Right lobe of liver (tissue), 6 donors: ENCODE measurements around the gene SGCD. TPM values are rescaled to one million over a fixed set of nuclear protein-coding genes. Genes with fewer than 3 reads are reported as not detected.

Experiments used
- ATAC-seq, 4 donors: fragments of 200-7000 bp; cut with Tn5 transposase; one replicate each; pipeline ENCODE4 v1.9.1; 2020; ENCODE audit warnings: mild to moderate bottlenecking in 4 of 4, moderate library complexity in 4 of 4
- DNase-seq, 3 donors: peaks; one replicate each; pipeline ENCODE4 v3.0.0-alpha.2; 2020
- H3K27ac ChIP-seq, 3 donors: fragments of 200-600 bp; one replicate each; pipeline ENCODE4 v1.8.0; 2022
- H3K27me3 ChIP-seq, 2 donors: fragments of 200-600 bp; one replicate each; pipeline ENCODE4 v1.8.0; 2022
- H3K36me3 ChIP-seq, 4 donors: fragments of 200-600 bp; sonication (generic) in 1 of 4; one replicate each; pipeline versions ENCODE4 v1.5.1 to v1.8.0; 2017 to 2022; ENCODE audit warnings: control low read depth in 1 of 4
- H3K4me1 ChIP-seq, 4 donors: fragments of 200-600 bp; sonication (generic) in 1 of 4; one replicate each; pipeline versions ENCODE4 v1.5.1 to v1.8.0; 2017 to 2022; ENCODE audit warnings: control low read depth in 1 of 4
- H3K4me3 ChIP-seq, 3 donors: fragments of 200-600 bp; one replicate each; pipeline ENCODE4 v1.8.0; 2022
- H3K9me3 ChIP-seq, 4 donors: fragments of 200-600 bp; sonication (generic) in 1 of 4; one replicate each; pipeline versions ENCODE4 v1.5.1 to v1.8.0; 2017 to 2022; ENCODE audit warnings: control low read depth in 1 of 4
- POLR2A ChIP-seq: fragments of 450-650 bp; IDR thresholded peaks from one replicate; pipeline ENCODE4 v1.6.1; 2017; ENCODE audit warnings: antibody characterized with exemption, mild to moderate bottlenecking
- WGBS: methylation state at CpG from one replicate; pipeline ENCODE4 v1.1.6; 2018; ENCODE audit warnings: low coverage, low lambda C conversion rate; ENCODE audit not compliant: insufficient coverage; ENCODE audit errors: missing lambda C conversion rate; 5-methylcytosine and 5-hydroxymethylcytosine counted together
- intact Hi-C, 2 donors: fragments of 100-400 bp; cut with DNase I; formaldehyde crosslinking; loops; one replicate each; pipeline versions ENCODE4 v1.11.2 to v1.14.1; 2022
- total RNA-seq, 6 experiments: library from RNA; depleted of rRNA in 2 of 6; stranded (reverse); fragments of >200 nt in 2 of 6; fragmentation: NEBNext Ultra II Directional in 3 of 6; extraction: Animal tissue kit (Norgen Biotek cat#: 25700) in 3 of 6; gene quantifications; one replicate each; pipeline versions ENCODE4 v1.1.0 to v1.2.4, GENCODE V29; 2016 to 2023
- TF ChIP-seq, protein P1 (sequence below), 4 donors: fragments of 200-600 bp in 3 of 4; fragments of 450-650 bp in 1 of 4; IDR thresholded peaks; one replicate each; pipeline versions ENCODE4 v1.5.1 to v1.8.0; 2016 to 2022; ENCODE audit warnings: antibody characterized with exemption in 4 of 4, mild to moderate bottlenecking in 2 of 4
- donor health status: DM: no; HTN: yes; CAD: no.
- donor health status: DM: no; HTN: no; CAD: no.
- donor health status: DM: no; HTN: no; CAD: no.
- donor health status: DM: no; HTN: yes; CAD: no.
- donor health status: DM: no; HTN: yes; CAD: no.

SGCD gene
- total RNA-seq, 6 experiments from 2014 or later, result 0.31 to 3.1 (median 0.95) TPM

DNA sequence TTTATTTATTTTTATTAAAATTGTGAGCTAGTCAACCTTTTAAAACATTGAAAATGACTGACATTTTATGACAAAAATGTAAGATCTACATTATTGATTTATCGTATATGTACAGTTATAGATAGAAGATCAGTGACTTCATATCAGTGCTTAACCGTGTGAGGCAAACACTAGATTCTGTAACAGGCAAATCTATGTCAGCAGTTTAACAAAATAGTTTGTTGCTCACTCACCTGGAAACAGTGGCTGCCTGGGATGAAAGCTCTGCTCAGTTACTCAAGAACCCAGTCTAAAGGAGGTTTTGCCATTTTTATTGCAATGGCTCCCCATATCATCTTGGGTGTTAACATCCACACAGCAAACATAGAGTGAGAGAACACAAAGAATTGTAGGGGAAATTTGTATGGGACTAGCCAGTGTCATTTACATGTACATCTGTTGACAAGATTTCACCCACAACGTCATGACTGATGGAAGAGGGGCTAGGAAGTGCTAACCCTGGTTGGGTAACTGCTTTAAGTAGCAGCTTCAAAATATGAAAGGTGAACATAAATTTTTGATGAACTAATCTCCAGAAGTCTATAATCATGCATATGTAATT lies 49.0 kb downstream of the SGCD start:
- 42% methylated on average over 3 of the region's 3 CpGs for WGBS
- H3K27me3 ChIP-seq, result no peaks in the 10 kb centered on the region
- ATAC-seq (no peak), DNase-seq (no peak)
- H3K27ac ChIP-seq, result no peak overlapping the region
- no peaks in the 10 kb centered on the region for H3K9me3 ChIP-seq
- no peaks in the 10 kb centered on the region for H3K36me3 ChIP-seq
- no peak for TF ChIP-seq POLR2A
- TF ChIP-seq, protein P1, sequence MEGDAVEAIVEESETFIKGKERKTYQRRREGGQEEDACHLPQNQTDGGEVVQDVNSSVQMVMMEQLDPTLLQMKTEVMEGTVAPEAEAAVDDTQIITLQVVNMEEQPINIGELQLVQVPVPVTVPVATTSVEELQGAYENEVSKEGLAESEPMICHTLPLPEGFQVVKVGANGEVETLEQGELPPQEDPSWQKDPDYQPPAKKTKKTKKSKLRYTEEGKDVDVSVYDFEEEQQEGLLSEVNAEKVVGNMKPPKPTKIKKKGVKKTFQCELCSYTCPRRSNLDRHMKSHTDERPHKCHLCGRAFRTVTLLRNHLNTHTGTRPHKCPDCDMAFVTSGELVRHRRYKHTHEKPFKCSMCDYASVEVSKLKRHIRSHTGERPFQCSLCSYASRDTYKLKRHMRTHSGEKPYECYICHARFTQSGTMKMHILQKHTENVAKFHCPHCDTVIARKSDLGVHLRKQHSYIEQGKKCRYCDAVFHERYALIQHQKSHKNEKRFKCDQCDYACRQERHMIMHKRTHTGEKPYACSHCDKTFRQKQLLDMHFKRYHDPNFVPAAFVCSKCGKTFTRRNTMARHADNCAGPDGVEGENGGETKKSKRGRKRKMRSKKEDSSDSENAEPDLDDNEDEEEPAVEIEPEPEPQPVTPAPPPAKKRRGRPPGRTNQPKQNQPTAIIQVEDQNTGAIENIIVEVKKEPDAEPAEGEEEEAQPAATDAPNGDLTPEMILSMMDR (IDR thresholded peaks at IDR 0.05), result no peak
- H3K4me1 ChIP-seq, result no peaks in the 10 kb centered on the region
- intact Hi-C loops, result no loop called here
- H3K4me3 ChIP-seq, result no peak overlapping the region

DNA sequence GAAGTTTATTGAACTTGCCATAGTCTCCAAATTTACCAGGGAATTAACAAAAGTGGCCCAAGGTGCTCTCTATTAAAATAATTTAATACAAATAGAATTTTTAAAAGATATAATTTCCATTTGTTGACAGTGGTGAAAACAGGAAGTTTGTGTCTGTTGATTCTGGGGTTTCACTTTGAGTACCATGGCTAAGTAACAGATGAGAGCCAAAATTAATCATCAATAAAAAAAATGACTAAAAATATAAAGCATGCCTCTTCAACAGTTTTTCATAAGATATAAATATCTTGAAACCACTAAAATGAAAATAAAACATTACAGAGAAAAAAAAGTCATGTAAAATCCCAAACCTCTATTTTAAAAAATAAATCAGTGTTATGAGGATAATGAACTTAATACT lies 49.8 kb downstream of the SGCD start:
- no peaks in the 10 kb centered on the region for H3K36me3 ChIP-seq
- intact Hi-C loops, result no loop called here
- TF ChIP-seq, protein P1 (IDR thresholded peaks at IDR 0.05), result no peak
- TF ChIP-seq POLR2A, result no peak
- DNase-seq (no peak), ATAC-seq (no peak)
- H3K4me3 ChIP-seq, result no peak overlapping the region
- H3K4me1 ChIP-seq, result no peaks in the 10 kb centered on the region
- H3K27me3 ChIP-seq, result no peaks in the 10 kb centered on the region
- no peaks in the 10 kb centered on the region for H3K9me3 ChIP-seq
- no peak overlapping the region for H3K27ac ChIP-seq

DNA sequence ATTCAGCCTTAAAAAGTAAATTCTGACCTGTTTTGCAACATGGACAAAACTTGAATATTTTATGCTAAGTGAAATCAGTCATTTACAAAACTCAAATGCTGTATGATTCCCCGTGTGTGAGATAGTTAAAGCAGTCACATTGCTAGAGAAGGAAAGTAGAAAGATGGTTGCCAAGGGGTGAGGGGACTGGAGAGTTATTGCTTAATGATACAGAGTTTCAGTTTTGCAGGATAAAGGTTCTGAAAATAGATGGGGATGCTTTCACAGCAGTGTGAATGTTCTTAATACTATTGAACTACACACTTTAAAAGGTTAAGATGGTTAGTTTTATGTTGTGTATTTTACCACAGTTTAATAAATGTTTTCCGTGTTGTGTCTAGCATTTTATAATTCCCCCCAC lies 51.2 kb downstream of the SGCD start:
- Histone ChIP-seq H3K27me3 (no peaks in the 10 kb centered on the region), H3K4me3 (no peak overlapping the region), H3K36me3 (no peaks in the 10 kb centered on the region), H3K9me3 (no peaks in the 10 kb centered on the region), H3K27ac (no peak overlapping the region), H3K4me1 (no peaks in the 10 kb centered on the region)
- intact Hi-C loops, result no loop called here
- ATAC-seq, result no peak
- no peak for TF ChIP-seq POLR2A
- TF ChIP-seq, protein P1 (IDR thresholded peaks at IDR 0.05), result no peak
- WGBS, result 62% methylated on average over 2 of the region's 2 CpGs
- no peak for DNase-seq

DNA sequence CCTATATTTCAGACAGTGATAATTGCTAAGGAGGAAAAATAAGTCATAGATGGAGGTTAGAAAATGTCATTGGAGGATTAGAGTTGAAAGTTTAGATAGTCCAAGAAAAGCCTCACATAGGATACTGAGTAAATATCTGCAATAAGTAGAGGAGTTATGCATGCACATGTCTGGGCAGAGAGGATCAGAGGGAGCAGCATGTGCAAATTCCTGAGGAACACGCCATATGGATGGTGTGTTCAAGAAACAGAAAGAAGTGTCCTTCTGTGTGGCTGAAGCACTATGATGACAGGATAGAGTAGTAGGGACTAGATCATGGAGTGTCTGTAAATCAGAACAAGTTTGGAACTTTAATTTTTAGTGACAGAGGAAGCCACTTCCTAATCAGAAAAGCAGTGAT lies 52.2 kb downstream of the SGCD start:
- no peak overlapping the region for H3K27ac ChIP-seq
- H3K36me3 ChIP-seq, result no peaks in the 10 kb centered on the region
- intact Hi-C loops, result no loop called here
- WGBS, result 83% methylated on average over 1 of the region's 1 CpG
- no peak for ATAC-seq
- H3K27me3 ChIP-seq, result no peaks in the 10 kb centered on the region
- no peaks in the 10 kb centered on the region for H3K4me1 ChIP-seq
- no peak overlapping the region for H3K4me3 ChIP-seq
- H3K9me3 ChIP-seq, result no peaks in the 10 kb centered on the region
- TF ChIP-seq, protein P1 (IDR thresholded peaks at IDR 0.05), result no peak
- TF ChIP-seq POLR2A, result no peak
- no peak for DNase-seq

DNA sequence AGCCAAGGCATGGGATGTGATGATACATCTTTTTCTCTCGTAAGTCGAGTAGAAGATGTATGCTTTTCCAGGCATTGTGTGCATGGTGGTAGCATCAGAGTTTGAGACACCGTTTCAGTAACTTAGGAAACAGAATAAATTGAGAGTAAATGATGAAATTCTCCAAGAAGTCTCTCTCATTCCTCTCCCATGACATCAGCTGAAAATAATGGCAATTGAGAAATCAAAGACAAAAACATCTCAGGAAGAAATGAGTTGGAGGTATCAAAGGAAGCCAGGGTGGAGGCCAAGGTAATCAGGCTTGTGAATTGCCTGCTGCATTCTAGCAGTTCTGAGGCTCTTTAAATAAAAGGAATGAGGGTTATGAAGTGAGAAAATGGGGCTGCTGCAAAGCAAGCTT lies 53.9 kb downstream of the SGCD start:
- Histone ChIP-seq H3K4me1 (no peaks in the 10 kb centered on the region), H3K27me3 (no peaks in the 10 kb centered on the region), H3K9me3 (no peaks in the 10 kb centered on the region), H3K36me3 (no peaks in the 10 kb centered on the region), H3K4me3 (no peak overlapping the region), H3K27ac (no peak overlapping the region)
- DNase-seq, result no peak
- WGBS, result 67% methylated on average over 3 of the region's 3 CpGs
- intact Hi-C loops, result no loop called here
- TF ChIP-seq, protein P1 (IDR thresholded peaks at IDR 0.05), result no peak
- TF ChIP-seq POLR2A, result no peak
- ATAC-seq, result no peak
